ENCODE measurements around the gene ZNF205.

ZNF205 gene

DNA sequence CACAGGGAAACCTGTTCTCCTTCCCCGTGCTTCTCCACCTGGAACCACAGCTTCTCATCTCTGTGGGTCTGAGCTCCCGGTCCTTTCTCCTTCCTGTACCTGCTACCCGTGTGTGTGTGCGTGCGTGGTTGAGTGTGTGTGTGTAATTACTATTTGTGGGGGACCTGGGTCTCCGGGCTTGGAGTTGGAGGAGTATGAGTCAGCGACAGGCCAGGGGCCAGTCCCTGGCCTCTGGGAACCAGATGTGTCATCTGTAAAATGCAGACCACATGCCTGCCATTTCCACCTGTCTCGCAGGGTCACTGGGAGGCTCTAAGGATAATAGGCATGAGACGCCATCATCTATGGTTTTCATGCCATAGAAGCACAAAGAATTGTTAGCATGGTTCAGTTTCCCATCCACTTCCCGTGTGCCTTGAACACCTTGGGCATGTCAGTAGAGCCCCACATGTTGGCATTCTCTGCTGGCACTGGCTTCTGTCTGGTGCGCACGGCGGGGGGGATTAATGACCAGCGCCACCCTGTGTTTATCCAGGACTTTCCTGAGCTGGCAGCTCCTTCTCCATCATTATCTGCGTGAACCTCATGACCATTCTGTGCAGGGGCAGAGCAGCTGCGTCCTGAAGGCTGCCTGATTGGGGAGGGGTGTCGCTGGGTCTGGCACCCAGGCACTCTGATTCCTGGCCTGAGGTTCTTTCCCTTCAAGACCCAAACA is 1.5 kb downstream of the ZNF205 start:
- no peak overlapping the region for H3K4me3 ChIP-seq (ENCODE audit: low read depth, low read length)

DNA sequence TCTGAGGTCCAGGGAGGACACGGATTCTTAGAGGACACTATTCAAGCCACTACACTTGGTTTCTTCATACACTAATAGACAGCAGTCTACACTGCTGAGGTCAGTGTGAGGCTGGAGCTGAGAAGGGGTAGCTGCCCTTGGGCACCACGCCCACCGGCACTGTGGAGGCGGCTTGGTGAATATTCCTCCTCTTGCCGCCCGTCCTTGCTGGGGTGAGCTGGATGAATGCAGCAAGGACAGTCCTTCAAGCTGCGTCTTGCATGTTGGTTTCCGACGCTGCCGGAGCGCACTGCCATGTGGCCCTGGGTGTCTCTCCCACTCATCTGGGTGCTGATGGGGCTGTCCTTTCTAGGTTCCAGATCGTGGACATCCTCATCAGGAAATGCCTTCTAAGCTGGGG is 2.6 kb downstream of the ZNF205 start:
- TF ChIP-seq, protein P1, sequence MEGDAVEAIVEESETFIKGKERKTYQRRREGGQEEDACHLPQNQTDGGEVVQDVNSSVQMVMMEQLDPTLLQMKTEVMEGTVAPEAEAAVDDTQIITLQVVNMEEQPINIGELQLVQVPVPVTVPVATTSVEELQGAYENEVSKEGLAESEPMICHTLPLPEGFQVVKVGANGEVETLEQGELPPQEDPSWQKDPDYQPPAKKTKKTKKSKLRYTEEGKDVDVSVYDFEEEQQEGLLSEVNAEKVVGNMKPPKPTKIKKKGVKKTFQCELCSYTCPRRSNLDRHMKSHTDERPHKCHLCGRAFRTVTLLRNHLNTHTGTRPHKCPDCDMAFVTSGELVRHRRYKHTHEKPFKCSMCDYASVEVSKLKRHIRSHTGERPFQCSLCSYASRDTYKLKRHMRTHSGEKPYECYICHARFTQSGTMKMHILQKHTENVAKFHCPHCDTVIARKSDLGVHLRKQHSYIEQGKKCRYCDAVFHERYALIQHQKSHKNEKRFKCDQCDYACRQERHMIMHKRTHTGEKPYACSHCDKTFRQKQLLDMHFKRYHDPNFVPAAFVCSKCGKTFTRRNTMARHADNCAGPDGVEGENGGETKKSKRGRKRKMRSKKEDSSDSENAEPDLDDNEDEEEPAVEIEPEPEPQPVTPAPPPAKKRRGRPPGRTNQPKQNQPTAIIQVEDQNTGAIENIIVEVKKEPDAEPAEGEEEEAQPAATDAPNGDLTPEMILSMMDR (IDR thresholded peaks at IDR 0.05; ENCODE audit: borderline replicate concordance, insufficient read depth, low read depth, low read length): no peak
- H3K4me3 ChIP-seq (ENCODE audit: low read depth, low read length): no peak overlapping the region

More for the DNA sequence above, 1.5 kb downstream of the ZNF205 start:
- TF ChIP-seq, protein P1 (IDR thresholded peaks at IDR 0.05; ENCODE audit: borderline replicate concordance, insufficient read depth, low read depth, low read length): no peak

DNA sequence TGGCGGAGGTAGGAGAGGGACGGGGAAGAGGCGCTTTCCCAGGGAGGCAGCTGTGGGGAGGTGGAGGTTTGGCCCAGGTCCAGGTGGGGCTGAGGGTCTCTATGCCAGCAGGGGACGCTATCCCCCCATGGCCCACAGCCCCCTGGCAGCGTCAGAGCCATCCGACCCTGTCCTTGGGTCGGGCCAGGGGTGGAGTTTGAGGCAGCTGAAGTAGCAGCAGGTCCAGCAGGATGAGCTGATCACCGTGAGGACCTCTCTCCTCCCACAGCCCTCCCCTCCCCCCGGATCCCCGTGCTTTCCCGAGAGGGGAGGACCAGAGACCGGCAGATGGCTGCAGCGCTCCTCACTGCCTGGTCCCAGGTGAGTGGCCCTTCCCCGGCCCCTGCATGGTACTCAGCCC is 3.2 kb downstream of the ZNF205 start:
- H3K4me3 ChIP-seq (ENCODE audit: low read depth, low read length): no peak overlapping the region
- TF ChIP-seq, protein P1 (IDR thresholded peaks at IDR 0.05; ENCODE audit: borderline replicate concordance, insufficient read depth, low read depth, low read length): peak; percentile 41

- no peak overlapping the region for H3K4me3 ChIP-seq (ENCODE audit: low read depth, low read length)
- TF ChIP-seq, protein P1 (IDR thresholded peaks at IDR 0.05; ENCODE audit: borderline replicate concordance, insufficient read depth, low read depth, low read length): no peak
Observed at GRCh38 chr16:3118204-3118790, 5.9 kb downstream of the ZNF205 start.

DNA sequence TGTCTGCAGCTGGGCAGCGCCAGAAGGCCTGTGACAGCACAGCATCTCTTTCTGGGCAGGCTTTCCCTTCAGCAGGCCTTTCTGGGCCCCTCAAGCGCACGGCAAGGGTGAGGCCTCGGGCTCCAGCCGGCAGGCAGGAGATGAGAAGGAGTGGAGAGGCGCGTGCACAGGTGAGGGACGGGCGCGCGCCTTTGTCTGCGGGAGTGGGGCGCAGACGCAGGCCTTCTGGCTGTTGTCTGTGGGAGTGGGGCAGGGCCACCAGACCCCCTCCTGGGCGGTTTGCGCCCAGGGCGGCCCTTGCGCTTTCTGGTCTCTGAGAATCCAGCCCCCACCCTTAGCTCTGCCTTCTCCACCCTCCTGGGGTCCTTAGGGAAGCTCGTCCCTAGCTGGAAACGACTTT is 6.5 kb downstream of the ZNF205 start:
- TF ChIP-seq, protein P1 (IDR thresholded peaks at IDR 0.05; ENCODE audit: borderline replicate concordance, insufficient read depth, low read depth, low read length): no peak
- H3K4me3 ChIP-seq (ENCODE audit: low read depth, low read length): no peak overlapping the region

- H3K4me3 ChIP-seq (ENCODE audit: low read depth, low read length): no peak overlapping the region
- TF ChIP-seq, protein P1 (IDR thresholded peaks at IDR 0.05; ENCODE audit: borderline replicate concordance, insufficient read depth, low read depth, low read length): no peak
Observed at GRCh38 chr16:3119286-3119685, 6.9 kb downstream of the ZNF205 start.

All from GM12875 (cell line).